NCI-H2081 treated with DMSO at 0.1 percent for 48 hours (cell line): Measurements from ENCODE around the gene CHSY1.
"Not testable (repeated sequence)": the region's sequence is repeated elsewhere in the genome, so short reads cannot be mapped to it uniquely, and the experiment has no call there.

Source experiments
- DNase-seq: peaks from one replicate; lab custom pipeline; 2025; lab: John Stamatoyannopoulos, UW

The CHSY1 gene

GRCh38 chr15:101244036-101244781, 7.6 kb downstream of the CHSY1 start:
- DNase-seq, result no peak

- no peak for DNase-seq
Observed at GRCh38 chr15:101243420-101243819, 8.4 kb downstream of the CHSY1 start.

DNA sequence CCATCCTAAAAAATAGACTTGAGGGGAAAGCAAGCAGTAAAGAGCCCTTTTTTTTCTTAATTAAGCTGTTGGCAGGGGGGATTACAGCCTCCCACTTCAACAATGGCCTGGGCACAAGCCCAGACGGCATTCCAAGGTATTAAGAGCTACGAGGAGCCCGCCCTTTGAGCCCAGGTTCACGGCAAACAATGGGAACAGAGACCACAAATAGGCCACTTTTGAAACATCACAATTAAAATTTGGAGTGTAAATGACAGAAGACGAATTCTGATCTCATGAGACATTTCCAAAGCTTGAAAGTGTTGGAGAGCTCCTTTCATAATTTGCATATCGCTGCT, 8.9 kb downstream of the CHSY1 start:
- DNase-seq, result no peak

DNA sequence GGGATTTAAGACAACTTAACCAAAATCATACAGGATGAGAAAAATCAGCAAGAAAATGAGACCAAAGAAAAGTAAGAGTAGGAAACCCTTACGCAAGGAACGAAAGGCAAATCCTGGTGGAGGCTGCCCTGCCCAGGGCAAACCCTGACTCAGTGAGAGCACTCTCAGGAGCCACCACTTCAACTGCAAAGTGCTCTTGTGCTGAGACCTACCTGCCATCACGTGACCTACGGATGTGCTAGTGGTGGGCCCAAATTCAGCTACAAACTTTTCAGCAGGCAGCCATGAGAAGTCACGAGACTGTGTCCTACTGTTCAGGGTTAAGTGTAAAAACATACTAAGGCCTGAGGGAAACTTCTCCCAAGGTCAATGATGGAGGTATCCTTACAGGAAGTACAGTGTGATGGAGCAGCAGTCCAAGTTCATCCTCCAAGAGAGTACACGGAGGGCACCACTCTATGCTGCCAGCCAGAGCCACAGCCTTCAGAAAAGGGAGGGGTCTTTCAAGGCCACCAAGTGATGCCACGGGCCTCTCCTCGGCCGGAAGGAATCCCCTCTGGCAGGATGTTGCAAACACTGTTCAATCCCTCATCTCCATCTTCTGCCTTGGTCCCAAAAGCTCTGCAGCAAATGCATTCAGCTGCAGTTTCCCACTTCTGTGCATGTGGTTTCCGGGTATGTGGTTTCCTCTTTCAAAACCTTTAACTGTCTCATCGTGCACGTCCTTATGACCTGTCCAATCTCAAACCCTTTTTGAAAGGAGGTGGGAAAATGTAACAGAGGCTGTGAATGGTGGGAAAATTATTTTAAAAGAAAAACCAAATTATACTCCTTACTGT, 9.5 kb downstream of the CHSY1 start:
- DNase-seq, result no peak

GRCh38 chr15:101240358-101240757, 11.5 kb downstream of the CHSY1 start:
- DNase-seq, result no peak

DNA sequence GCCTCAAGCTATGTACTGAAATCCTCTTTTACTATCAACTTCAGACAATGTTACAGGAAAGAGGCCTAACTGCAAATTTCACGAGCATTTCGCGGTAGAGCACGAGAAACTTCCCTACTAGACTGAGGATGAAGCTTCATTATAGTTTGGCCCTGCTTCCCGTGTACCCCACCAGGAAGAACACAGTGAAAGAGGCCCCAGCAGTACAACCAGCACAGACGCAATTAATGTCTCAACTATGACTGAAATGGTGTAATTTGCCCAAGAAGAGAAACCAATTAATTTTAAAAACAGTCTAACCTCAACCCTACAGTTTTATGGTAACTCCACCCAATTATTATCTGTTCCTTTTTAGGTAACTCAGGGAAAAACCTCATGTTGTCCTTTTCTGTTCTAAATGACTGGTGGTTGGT, 12.1 kb downstream of the CHSY1 start:
- no peak for DNase-seq

- DNase-seq, result no peak
Observed at GRCh38 chr15:101237251-101237650, 14.6 kb downstream of the CHSY1 start.

DNA sequence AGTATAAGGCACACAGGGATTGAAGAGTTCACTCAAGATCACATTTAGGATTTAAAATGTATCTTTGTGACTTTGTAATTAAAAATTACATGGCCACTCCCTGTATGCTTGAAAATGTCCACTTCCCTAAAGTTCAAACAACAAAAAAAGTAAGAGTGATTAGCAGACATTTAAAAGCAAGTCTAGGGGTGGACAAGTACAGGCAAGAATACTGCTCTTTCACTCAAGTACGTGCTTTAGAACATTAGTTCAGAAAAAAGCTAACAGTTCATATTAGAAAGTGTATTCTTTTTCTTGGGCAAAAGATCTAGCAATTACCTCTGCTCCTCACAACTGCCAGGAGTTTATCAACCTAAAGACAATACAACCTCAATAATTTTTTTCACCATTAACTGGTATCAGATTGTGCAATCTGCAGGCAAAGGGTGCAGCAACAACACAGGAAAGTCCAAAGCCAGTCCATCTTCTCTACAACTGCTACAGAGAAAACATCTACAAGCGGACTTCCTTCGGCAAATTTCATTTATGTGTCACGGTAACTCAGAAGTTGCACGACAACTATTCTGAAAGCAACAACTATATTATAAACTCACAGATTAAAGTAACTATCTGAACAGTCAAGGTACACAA, 18.1 kb downstream of the CHSY1 start:
- no peak for DNase-seq

DNA sequence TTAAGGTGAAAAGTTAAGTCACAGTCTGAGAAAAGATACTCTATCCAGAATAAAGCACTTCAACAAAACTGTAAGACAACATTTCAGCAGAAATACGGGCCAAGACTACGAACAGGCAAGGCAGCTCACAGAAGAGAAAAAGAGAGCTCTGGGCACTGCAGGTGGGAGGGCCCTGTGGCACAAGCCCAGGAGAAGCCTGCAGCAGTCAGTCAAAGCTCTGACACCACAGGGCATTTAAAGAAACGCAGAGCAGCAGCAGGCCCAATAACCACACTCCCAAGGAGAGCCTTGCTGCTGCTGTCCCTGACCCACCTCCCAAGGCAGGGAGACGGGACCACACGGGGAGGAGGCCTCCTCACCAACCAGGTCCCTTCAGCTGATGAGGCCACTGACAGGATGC, 19.2 kb downstream of the CHSY1 start:
- no peak for DNase-seq

DNA sequence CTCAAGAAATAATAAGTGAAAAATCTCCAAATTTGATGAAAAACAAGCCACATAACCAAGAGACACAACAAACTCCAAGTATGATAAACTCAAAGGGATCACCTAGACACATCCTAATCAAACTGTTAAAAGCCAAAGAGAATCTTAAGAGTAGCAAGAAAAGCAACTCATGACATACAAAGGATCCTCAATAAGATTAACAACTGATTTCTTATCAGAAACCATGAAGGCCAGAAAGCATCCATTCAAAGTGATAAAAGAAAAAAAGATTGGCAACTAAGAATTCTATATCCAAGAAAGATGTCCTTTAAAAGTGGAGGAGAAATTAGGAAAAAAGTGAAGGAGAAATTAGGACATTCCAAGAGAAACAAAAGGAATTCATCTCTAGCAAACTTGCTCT, 23.5 kb downstream of the CHSY1 start:
- no peak for DNase-seq

GRCh38 chr15:101225658-101226057, 26.2 kb downstream of the CHSY1 start:
- DNase-seq, result no peak

DNA sequence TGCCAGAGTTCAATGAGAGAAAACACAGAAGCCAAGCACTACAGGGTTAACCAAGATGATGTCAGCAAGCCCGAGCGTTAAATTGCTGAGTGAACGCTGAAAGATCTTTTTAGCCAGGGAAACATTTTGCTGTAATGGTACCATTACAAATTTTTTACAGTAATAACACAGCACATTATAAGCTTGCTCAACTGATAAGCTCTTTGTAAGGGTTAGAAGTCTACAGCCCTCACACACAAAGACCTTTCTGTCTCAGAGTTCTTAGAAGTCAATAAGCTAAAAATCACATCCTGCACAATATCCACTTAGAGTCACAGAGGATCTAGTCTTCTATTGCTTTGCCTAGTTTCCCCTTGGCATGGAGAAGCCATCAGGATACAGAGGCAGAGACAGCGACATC, 29.9 kb downstream of the CHSY1 start:
- DNase-seq, result no peak

GRCh38 chr15:101220060-101220459, 31.8 kb downstream of the CHSY1 start:
- DNase-seq, result no peak

DNA sequence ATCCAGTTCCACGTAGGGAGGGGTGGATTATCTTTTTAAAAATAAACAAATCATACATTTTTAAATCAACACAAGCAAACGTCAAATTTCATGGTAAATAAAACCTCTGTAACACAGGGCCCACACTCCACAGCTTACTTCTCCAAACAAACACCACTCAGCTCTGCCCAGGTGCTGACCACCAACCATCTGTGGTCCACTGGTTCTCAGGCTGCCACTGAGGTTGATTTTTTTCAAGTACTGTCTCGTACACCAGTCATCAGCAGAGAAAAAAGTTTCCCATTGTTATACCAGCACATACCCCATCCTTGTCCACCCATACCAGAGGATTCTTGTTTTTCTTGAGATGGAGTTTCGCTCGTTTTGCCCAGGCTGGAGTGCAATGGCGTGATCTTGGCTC, 32.4 kb downstream of the CHSY1 start:
- DNase-seq, result no peak

- no peak for DNase-seq
Observed at GRCh38 chr15:101217446-101217845, 34.4 kb downstream of the CHSY1 start.

DNA sequence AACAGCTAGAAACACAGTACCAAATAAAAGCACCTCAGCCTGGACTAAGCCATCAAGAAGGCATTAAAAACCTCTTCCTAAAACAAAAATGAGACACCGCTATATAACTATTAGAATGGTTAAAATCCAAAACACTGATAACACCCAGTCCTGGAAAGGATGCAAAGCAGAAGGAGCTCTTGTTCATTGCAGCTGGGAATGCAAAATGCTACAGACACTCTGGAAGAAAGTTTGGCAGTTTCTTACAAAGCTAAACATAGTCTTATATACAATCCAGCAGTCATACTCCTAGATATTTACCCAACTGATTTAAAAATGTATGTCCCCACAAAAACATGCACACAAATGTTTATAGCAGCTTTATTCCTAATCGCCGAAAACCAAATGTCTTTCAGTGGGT, 35.7 kb downstream of the CHSY1 start:
- no peak for DNase-seq

DNA sequence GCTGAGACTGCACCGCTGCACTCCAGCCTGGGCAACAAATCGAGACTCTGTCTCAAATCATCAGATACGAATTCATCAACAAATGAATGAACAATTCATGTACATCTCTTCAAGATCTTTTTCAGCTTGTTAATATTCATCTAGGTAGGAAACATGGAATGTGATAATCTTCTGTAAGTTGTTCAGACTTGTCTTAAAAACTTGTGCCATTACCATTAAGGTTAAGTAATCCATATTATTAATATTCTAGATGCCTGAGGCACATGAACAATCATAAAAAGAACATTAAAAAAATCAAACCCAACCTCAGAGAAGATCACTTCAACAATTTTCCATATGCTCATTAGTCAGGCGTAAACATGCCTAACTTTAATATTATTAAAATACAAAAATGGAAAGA, 36.2 kb downstream of the CHSY1 start:
- DNase-seq, result no peak

GRCh38 chr15:101214435-101215097, 37.3 kb downstream of the CHSY1 start:
- DNase-seq, result not testable (repeated sequence)

GRCh38 chr15:101213570-101213969, 38.3 kb downstream of the CHSY1 start:
- no peak for DNase-seq

DNA sequence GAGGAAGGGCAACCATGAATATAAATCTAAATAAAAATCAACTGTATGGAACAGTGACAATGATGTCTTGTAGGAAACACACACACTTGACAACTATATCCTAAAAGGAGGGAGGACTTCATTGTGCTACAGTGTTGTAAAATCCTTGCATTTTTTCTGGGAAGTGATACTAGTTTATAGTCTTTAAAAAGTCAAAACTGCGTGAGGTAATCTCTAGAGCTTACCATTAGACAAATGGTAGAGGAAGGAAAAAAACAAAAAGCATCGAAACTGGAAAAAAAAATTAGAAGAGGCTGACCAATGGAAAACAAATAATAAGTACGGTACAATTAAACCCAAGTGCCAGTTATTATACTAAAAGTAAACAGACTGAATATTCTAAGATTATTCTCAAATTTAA, 38.7 kb downstream of the CHSY1 start:
- no peak for DNase-seq

DNA sequence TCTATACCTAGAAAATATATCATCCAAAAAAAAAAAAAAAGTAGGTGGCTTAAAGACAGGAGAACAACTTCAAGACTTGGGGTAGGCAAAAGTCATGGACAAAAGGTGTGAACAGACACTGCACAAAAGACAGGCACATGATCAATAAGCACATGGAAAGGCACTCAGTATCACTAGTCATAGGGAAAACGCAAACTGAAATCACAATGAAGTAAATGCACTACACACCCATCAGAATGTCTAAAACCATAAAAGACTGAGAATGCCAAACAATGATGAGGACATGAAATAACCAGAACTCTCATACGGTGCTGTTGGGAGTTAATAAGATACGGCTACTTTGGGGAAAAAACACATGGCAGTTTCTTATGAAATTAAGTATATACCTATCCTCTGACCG, 40.0 kb downstream of the CHSY1 start:
- no peak for DNase-seq

DNA sequence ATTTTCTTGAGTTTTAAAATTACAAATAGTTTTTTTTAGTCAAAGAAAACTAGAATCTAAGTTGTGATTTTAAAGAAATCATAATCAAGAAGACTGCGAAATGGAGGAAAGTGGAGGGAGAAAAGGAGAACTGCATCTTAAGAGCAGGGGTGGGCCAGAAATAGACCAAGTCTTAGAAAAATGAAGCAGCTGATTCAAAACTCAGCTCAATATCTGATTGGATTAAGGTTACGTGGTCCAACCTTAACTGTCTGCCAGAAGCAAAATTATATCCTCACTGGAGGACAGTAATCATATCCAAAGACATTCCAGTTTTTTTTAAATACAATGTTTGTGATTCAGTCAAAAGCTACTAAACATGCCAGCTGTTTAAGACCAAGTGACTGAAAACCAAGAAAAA, 41.4 kb downstream of the CHSY1 start:
- DNase-seq, result no peak

GRCh38 chr15:101210058-101210457, 41.8 kb downstream of the CHSY1 start:
- no peak for DNase-seq
